Cardiac muscle cell (in vitro differentiated cells and primary cell): ENCODE measurements around the gene SLC7A10. TPM values are rescaled to one million over a fixed set of nuclear protein-coding genes. Genes with fewer than 3 reads are reported as not detected.

Experiments
- DNase-seq, 2 donors: peaks; one replicate each; pipeline versions ENCODE4 v3.0.0 to v3.0.0-alpha.2; 2010 to 2017; ENCODE audit warnings: low read depth in 1 of 2, low spot score in 1 of 2
- H3K27ac ChIP-seq: fragments of 200-600 bp; sonication (generic); 2 replicates; pipeline ENCODE4 v1.5.1; 2016
- H3K27me3 ChIP-seq: fragments of 200-600 bp; sonication (generic); 2 replicates; pipeline ENCODE4 v1.6.0; 2016; ENCODE audit warnings: control low read depth
- H3K36me3 ChIP-seq: fragments of 200-600 bp; sonication (generic); 2 replicates; pipeline ENCODE4 v1.5.1; 2016; ENCODE audit warnings: control low read depth
- H3K4me1 ChIP-seq: fragments of 200-600 bp; sonication (generic); 2 replicates; pipeline ENCODE4 v1.8.1; 2017; ENCODE audit warnings: low read depth, mild to moderate bottlenecking, mixed run types
- H3K4me3 ChIP-seq: fragments of 200-600 bp; sonication (generic); 2 replicates; pipeline ENCODE4 v1.5.1; 2016; ENCODE audit warnings: mild to moderate bottlenecking
- H3K9me3 ChIP-seq: fragments of 200-600 bp; sonication (generic); 2 replicates; pipeline ENCODE4 v1.5.1; 2017; ENCODE audit warnings: low read depth, mild to moderate bottlenecking, control low read depth
- CTCF ChIP-seq: IDR thresholded peaks from 2 replicates; pipeline ENCODE4 v1.5.1; 2012; ENCODE audit warnings: low read depth, mild to moderate bottlenecking, low read length
- polyA plus RNA-seq: library from polyadenylated mRNA; unstranded; fragments of >200 nt; fragmentation: Nextera tagmentation; extraction: Ambion mirVana; gene quantifications from 2 replicates; pipeline ENCODE4 v1.2.1, GENCODE V29; 2016
- total RNA-seq: library from RNA; depleted of rRNA; stranded (reverse); fragments of >200 nt; gene quantifications from 2 replicates; pipeline ENCODE4 v1.2.3, GENCODE V29; 2016

Gene SLC7A10
- total and polyA plus RNA-seq, 2 experiments from 2014 or later: not detected

GRCh38 chr19:33246709-33247440 is 21.2 kb upstream of the SLC7A10 start:
- H3K27me3 ChIP-seq: no peaks in the 10 kb centered on the region
- no peak overlapping the region for H3K27ac ChIP-seq
- H3K4me3 ChIP-seq: no peak overlapping the region
- no peak for DNase-seq
- H3K4me1 ChIP-seq: no peaks in the 10 kb centered on the region
- no peaks in the 10 kb centered on the region for H3K9me3 ChIP-seq
- H3K36me3 ChIP-seq: no peaks in the 10 kb centered on the region
- no peak for TF ChIP-seq CTCF

- peak in 1 of 2 donors; percentile 49 for DNase-seq
- TF ChIP-seq CTCF: peak; percentile 56
- Histone ChIP-seq H3K36me3 (no peaks in the 10 kb centered on the region), H3K4me1 (no peaks in the 10 kb centered on the region), H3K9me3 (no peaks in the 10 kb centered on the region), H3K27me3 (no peaks in the 10 kb centered on the region), H3K27ac (no peak overlapping the region), H3K4me3 (no peak overlapping the region)
Measured at GRCh38 chr19:33245948-33246708, 20.5 kb upstream of the SLC7A10 start.

- H3K36me3 ChIP-seq: no peaks in the 10 kb centered on the region
- TF ChIP-seq CTCF: no peak
- H3K27me3 ChIP-seq: no peaks in the 10 kb centered on the region
- H3K27ac ChIP-seq: no peak overlapping the region
- H3K9me3 ChIP-seq: no peaks in the 10 kb centered on the region
- H3K4me3 ChIP-seq: no peak overlapping the region
- no peaks in the 10 kb centered on the region for H3K4me1 ChIP-seq
- DNase-seq: no peak
Measured at GRCh38 chr19:33242911-33243310, 17.3 kb upstream of the SLC7A10 start.

GRCh38 chr19:33242131-33242530 is 16.5 kb upstream of the SLC7A10 start:
- no peaks in the 10 kb centered on the region for H3K36me3 ChIP-seq
- no peak overlapping the region for H3K4me3 ChIP-seq
- no peaks in the 10 kb centered on the region for H3K4me1 ChIP-seq
- DNase-seq: no peak
- TF ChIP-seq CTCF: no peak
- no peaks in the 10 kb centered on the region for H3K27me3 ChIP-seq
- no peak overlapping the region for H3K27ac ChIP-seq
- no peaks in the 10 kb centered on the region for H3K9me3 ChIP-seq

- no peak overlapping the region for H3K27ac ChIP-seq
- peak; percentile 62 for TF ChIP-seq CTCF
- H3K4me3 ChIP-seq: no peak overlapping the region
- H3K27me3 ChIP-seq: no peaks in the 10 kb centered on the region
- H3K9me3 ChIP-seq: no peaks in the 10 kb centered on the region
- no peaks in the 10 kb centered on the region for H3K36me3 ChIP-seq
- no peak for DNase-seq
- H3K4me1 ChIP-seq: no peaks in the 10 kb centered on the region
Measured at GRCh38 chr19:33241530-33242101, 16.0 kb upstream of the SLC7A10 start.
